GM21825 (cell line): ENCODE results near the gene TRIO.
"Not testable (repeated sequence)": the region's sequence is repeated elsewhere in the genome, so short reads cannot be mapped to it uniquely, and the experiment has no call there.

Source experiments
- ATAC-seq: cut with Tn5 transposase; IDR thresholded peaks from one replicate; pipeline ENCODE4 v1.9.1; 2021; ENCODE audit warnings: mild to moderate bottlenecking, moderate library complexity; ENCODE audit not compliant: unreplicated experiment

Gene TRIO

GRCh38 chr5:14420101-14420811, 277.1 kb downstream of the TRIO start:
- no peak for ATAC-seq

GRCh38 chr5:14421851-14422250, 278.7 kb downstream of the TRIO start:
- no peak for ATAC-seq

GRCh38 chr5:14424011-14424685, 281.0 kb downstream of the TRIO start:
- ATAC-seq = no peak

- no peak for ATAC-seq
Observed at GRCh38 chr5:14425559-14425958, 282.4 kb downstream of the TRIO start.

GRCh38 chr5:14426521-14426920, 283.4 kb downstream of the TRIO start:
- no peak for ATAC-seq

- no peak for ATAC-seq
Observed at GRCh38 chr5:14428302-14429081, 285.4 kb downstream of the TRIO start.

- ATAC-seq = no peak
Observed at GRCh38 chr5:14429101-14430050, 286.2 kb downstream of the TRIO start.

GRCh38 chr5:14431534-14431933, 288.4 kb downstream of the TRIO start:
- no peak for ATAC-seq

- no peak for ATAC-seq
Observed at GRCh38 chr5:14432931-14433589, 289.9 kb downstream of the TRIO start.

GRCh38 chr5:14435481-14435880, 292.3 kb downstream of the TRIO start:
- no peak for ATAC-seq

DNA sequence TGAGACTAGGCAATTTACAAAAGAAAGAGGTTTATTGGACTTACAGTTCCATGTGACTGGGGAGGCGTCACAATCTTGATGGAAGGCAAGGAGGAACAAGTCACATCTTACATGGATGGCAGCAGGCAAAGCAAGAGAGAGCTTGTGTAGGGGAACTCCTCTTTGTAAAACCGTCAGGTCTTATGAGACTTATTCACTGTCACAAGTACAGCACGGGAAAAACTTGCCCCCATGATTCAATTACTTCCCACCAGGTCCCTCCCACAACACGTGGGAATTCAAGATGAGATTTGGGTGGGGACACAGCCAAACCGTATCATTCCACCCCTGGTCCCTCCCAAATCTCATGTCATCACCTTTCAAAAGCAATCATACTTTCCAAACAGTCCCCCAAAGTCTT, 293.0 kb downstream of the TRIO start:
- not testable (repeated sequence) for ATAC-seq

GRCh38 chr5:14436801-14437542, 293.8 kb downstream of the TRIO start:
- no peak for ATAC-seq

- ATAC-seq = no peak
Observed at GRCh38 chr5:14438195-14438606, 295.1 kb downstream of the TRIO start.

- no peak for ATAC-seq
Observed at GRCh38 chr5:14439087-14439871, 296.1 kb downstream of the TRIO start.

DNA sequence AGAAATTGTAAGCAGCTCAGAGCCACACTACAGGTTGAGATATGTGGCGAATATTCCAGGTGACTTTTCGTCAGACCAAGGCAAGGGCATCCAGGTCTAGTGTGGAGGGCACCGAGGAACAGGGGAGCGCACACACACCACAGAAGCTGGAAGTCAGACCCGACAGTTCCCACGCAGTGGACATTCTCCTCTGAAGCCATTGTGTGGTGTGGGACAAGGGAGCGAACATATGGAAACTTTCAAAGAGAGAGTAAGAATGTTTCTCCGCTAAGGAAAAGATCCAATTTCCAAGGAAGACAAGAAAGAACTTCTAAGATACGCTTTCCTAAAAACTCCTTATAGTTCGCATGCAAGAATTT, 297.1 kb downstream of the TRIO start:
- no peak for ATAC-seq

GRCh38 chr5:14440582-14441431, 297.7 kb downstream of the TRIO start:
- no peak for ATAC-seq

DNA sequence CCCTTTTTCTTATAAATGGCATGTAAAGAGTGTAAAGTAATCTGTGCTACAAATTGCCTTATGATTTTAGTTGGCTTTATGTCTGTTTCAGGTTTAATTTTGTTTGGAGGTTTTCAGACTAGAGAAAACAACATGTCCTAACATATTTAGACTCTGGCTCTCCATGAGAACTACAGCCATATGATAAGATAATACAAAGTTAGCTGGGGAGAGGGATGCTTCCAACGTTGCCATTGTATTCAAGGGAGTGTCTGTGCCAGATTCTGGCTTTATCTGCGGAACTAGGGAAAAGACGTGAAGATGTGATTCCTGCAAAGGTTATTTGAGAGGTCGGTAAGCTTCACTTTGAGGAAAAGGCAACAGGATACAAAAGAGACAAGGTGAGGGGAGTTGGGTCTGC, 298.5 kb downstream of the TRIO start:
- no peak for ATAC-seq

DNA sequence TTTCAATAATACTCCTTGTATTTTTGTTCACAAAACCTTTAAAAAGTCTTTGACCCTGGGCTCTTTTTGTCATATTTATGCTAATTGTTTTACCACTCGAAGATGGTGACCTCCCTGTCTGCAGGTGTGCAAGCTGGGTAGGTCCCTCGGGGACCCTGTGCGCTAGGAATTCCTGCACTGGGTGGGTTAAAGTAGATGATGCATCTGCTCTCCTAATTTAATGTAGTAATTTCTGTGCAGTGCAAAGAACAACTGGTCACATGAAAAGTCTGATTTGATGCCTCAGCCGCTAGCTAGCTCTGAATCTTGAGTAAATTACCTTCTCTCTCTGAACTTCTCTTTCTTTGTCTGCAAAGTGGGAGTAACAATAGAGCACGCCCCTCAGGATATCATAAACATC, 299.4 kb downstream of the TRIO start:
- ATAC-seq = no peak
